Smooth muscle cell of the pulmonary artery (primary cell): ENCODE data around the gene GART. TPM values are rescaled to one million over a fixed set of nuclear protein-coding genes. Genes with fewer than 3 reads are reported as not detected.

Experiments used
- total RNA-seq: library from RNA; depleted of rRNA; stranded (reverse); fragments of >200 nt; gene quantifications from 2 replicates; pipeline ENCODE4 v1.2.3, GENCODE V29; 2014

Gene GART
- total RNA-seq = 49.5 and 55.9 TPM in 2 replicates

GRCh38 chr21:33541756-33542639 is at the start of gene GART:
GART (minus strand) TSS chr21:33542117; CDS start chr21:33539315, 2,802 bp downstream.

GRCh38 chr21:33588485-33589335 is 46.8 kb upstream of the GART start, which contains the start of gene DONSON:
DONSON (minus strand) TSS chr21:33588684; CDS start chr21:33588641, 43 bp downstream.

GRCh38 chr21:33542640-33543504 is 955 bp upstream of the GART start, which contains the start of gene SON:
SON (plus strand) TSS chr21:33543038; CDS start chr21:33543093, 55 bp downstream.

GRCh38 chr21:33491373-33492102 is 50.4 kb downstream of the GART start, which contains the start of gene DNAJC28:
DNAJC28 (minus strand) TSS chr21:33491716; CDS start chr21:33489393, 2,323 bp downstream.

GRCh38 chr21:33479679-33480480 is 62.0 kb downstream of the GART start, which contains the start of gene TMEM50B:
TMEM50B (minus strand) TSS chr21:33479974; CDS start chr21:33468885, 11,089 bp downstream.

Other genes starting within 250 kb of the GART start
- 38.6 and 49.9 TPM in 2 replicates for gene IFNAR1, start 217.1 kb downstream of the GART start, total RNA-seq
- gene IFNGR2, start 138.7 kb downstream of the GART start, total RNA-seq = 58.0 and 70.3 TPM in 2 replicates
- 24.9 and 32.9 TPM in 2 replicates for gene TMEM50B, start 62.1 kb downstream of the GART start, total RNA-seq
- 0.96 and 1.6 TPM in 2 replicates for gene DNAJC28, start 50.4 kb downstream of the GART start, total RNA-seq
- gene SON, start 921 bp upstream of the GART start, total RNA-seq = 180 and 192 TPM in 2 replicates
- 8.8 and 10.1 TPM in 2 replicates for gene DONSON, start 46.6 kb upstream of the GART start, total RNA-seq
- gene CRYZL1, start 99.6 kb upstream of the GART start, total RNA-seq = 26.2 and 34.4 TPM in 2 replicates
- gene ITSN1, start 100.4 kb upstream of the GART start, total RNA-seq = 51.0 and 60.1 TPM in 2 replicates